H1 (cell line): Measurements from ENCODE around the gene RAP2A. TPM values are rescaled to one million over a fixed set of nuclear protein-coding genes. Genes with fewer than 3 reads are reported as not detected.

Experiments
- CTCF ChIA-PET: fragments of 300-600 bp; sonication (Branson Sonifier 250); formaldehyde crosslinking; loops from one replicate; lab custom pipeline; 2021; ENCODE audit not compliant: partially characterized antibody; lab: Charles Lee
- POLR2A ChIA-PET: fragments of 300-600 bp; sonication (Branson Sonifier 250); formaldehyde crosslinking; loops from one replicate; lab custom pipeline; 2021; ENCODE audit warnings: inconsistent platforms; ENCODE audit not compliant: partially characterized antibody; lab: Charles Lee
- DNase-seq, 2 experiments: peaks; one replicate each; pipeline versions ENCODE4 v3.0.0 to v3.0.0-alpha.2; 2010 to 2022; ENCODE audit warnings: low spot score in 2 of 2, low read depth in 1 of 2, mixed read lengths in 1 of 2
- FAIRE-seq: peaks from 2 replicates; lab custom pipeline; 2011; peaks lifted over from hg19 to GRCh38; lab: Jason Lieb, UNC
- H2AFZ ChIP-seq: 2 replicates; pipeline ENCODE4 v1.8.1; 2012; ENCODE audit warnings: low read length, inconsistent platforms
- H2AK5ac ChIP-seq: 2 replicates; pipeline ENCODE4 v1.6.1; 2013; ENCODE audit warnings: low read depth, low read length
- H2BK120ac ChIP-seq: replicated peaks from 2 replicates; pipeline ENCODE3; 2013; ENCODE audit warnings: low read depth, low read length, inconsistent platforms
- H2BK12ac ChIP-seq: 2 replicates; pipeline ENCODE4 v1.6.1; 2013; ENCODE audit warnings: low read depth, low read length
- H2BK15ac ChIP-seq: 2 replicates; pipeline ENCODE4 v1.6.1; 2013; ENCODE audit warnings: low read length
- H2BK20ac ChIP-seq: 2 replicates; pipeline ENCODE4 v1.6.1; 2013; ENCODE audit warnings: low read length
- H2BK5ac ChIP-seq: 2 replicates; pipeline ENCODE4 v1.6.1; 2013; ENCODE audit warnings: low read depth, low read length
- H3K14ac ChIP-seq: 2 replicates; pipeline ENCODE4 v1.6.1; 2013; ENCODE audit warnings: inconsistent platforms; ENCODE audit not compliant: insufficient read length
- H3K18ac ChIP-seq: 2 replicates; pipeline ENCODE4 v1.6.1; 2013; ENCODE audit warnings: low read length; ENCODE audit errors: extremely low read depth
- H3K23ac ChIP-seq: 2 replicates; pipeline ENCODE4 v1.6.1; 2013; ENCODE audit warnings: inconsistent platforms; ENCODE audit not compliant: insufficient read length
- H3K23me2 ChIP-seq: 2 replicates; pipeline ENCODE4 v1.6.1; 2013; ENCODE audit warnings: low read depth, low read length
- H3K27ac ChIP-seq: 2 replicates; pipeline ENCODE4 v1.6.1; 2011; ENCODE audit warnings: low read depth, low read length, inconsistent platforms
- H3K27me3 ChIP-seq, 4 experiments: replicated peaks in 1 of 4; 1 replicate in 1 of 4; 2 replicates in 3 of 4; pipeline versions ENCODE4 v1.6.1 to v1.8.1; 2011 to 2013; ENCODE audit warnings: low read length in 3 of 4, mild to moderate bottlenecking in 3 of 4, inconsistent platforms in 2 of 4, mixed read lengths in 2 of 4, moderate library complexity in 1 of 4; ENCODE audit not compliant: control insufficient read depth in 3 of 4, insufficient read depth in 3 of 4; ENCODE audit errors: extremely low read depth in 1 of 4
- H3K36me3 ChIP-seq, 4 experiments: 2 replicates each; pipeline versions ENCODE4 v1.6.1 to v1.8.1; 2011 to 2013; ENCODE audit warnings: mild to moderate bottlenecking in 4 of 4, low read length in 3 of 4, moderate library complexity in 2 of 4, control low read depth in 1 of 4, inconsistent platforms in 1 of 4; ENCODE audit not compliant: insufficient read depth in 4 of 4, control insufficient read depth in 2 of 4
- H3K4ac ChIP-seq: replicated peaks from 2 replicates; pipeline ENCODE3; 2013; ENCODE audit warnings: low read length, low read depth, mixed read lengths, inconsistent platforms; ENCODE audit not compliant: insufficient read length
- H3K4me1 ChIP-seq, 4 experiments: replicated peaks in 1 of 4; 1 replicate in 1 of 4; 2 replicates in 3 of 4; pipeline versions ENCODE4 v1.6.1 to v1.8.1; 2011 to 2013; ENCODE audit warnings: low read length in 3 of 4, inconsistent platforms in 2 of 4, mixed read lengths in 1 of 4; ENCODE audit not compliant: insufficient read depth in 4 of 4, control insufficient read depth in 3 of 4
- H3K4me2 ChIP-seq, 2 experiments: 2 replicates each; pipeline versions ENCODE4 v1.6.1 to v1.8.1; 2011 to 2013; ENCODE audit warnings: low read depth in 2 of 2, low read length in 2 of 2, control low read depth in 1 of 2, inconsistent platforms in 1 of 2, mild to moderate bottlenecking in 1 of 2; ENCODE audit not compliant: insufficient read depth in 1 of 2
- H3K4me3 ChIP-seq, 4 experiments: fragments of 200-600, 300-600 bp in 1 of 4; sonication (generic), shearing (Covaris generic), sonication (Bioruptor Twin) in 1 of 4; 2 replicates each; pipeline versions ENCODE4 v1.5.1 to v1.8.1; 2011 to 2016; ENCODE audit warnings: low read length in 4 of 4, low read depth in 3 of 4, control low read depth in 2 of 4, inconsistent platforms in 2 of 4, mild to moderate bottlenecking in 2 of 4, mixed read lengths in 1 of 4, moderate library complexity in 1 of 4; ENCODE audit not compliant: insufficient read depth in 2 of 4; ENCODE audit errors: extremely low read depth in 1 of 4
- H3K56ac ChIP-seq: replicated peaks from 2 replicates; pipeline ENCODE3; 2013; ENCODE audit warnings: low read depth, mild to moderate bottlenecking, mixed read lengths, low read length, inconsistent platforms; ENCODE audit not compliant: insufficient read length
- H3K79me1 ChIP-seq: 2 replicates; pipeline ENCODE4 v1.6.1; 2013; ENCODE audit warnings: low read depth, low read length, control low read depth
- H3K79me2 ChIP-seq, 2 experiments: 2 replicates each; pipeline versions ENCODE4 v1.6.1 to v1.8.1; 2012 to 2013; ENCODE audit warnings: low read length in 2 of 2, mild to moderate bottlenecking in 2 of 2, inconsistent platforms in 1 of 2; ENCODE audit not compliant: insufficient read depth in 2 of 2, control insufficient read depth in 1 of 2
- H3K9ac ChIP-seq, 4 experiments: replicated peaks in 1 of 4; 1 replicate in 1 of 4; 2 replicates in 3 of 4; pipeline versions ENCODE4 v1.6.1 to v1.8.1; 2011 to 2013; ENCODE audit warnings: low read depth in 3 of 4, low read length in 3 of 4, control low read depth in 2 of 4, mild to moderate bottlenecking in 2 of 4, moderate library complexity in 2 of 4, inconsistent platforms in 1 of 4; ENCODE audit errors: extremely low read depth in 1 of 4
- H3K9me3 ChIP-seq, 2 experiments: 2 replicates each; pipeline versions ENCODE4 v1.6.1 to v1.8.1; 2012 to 2013; ENCODE audit warnings: mild to moderate bottlenecking in 2 of 2, moderate library complexity in 2 of 2, control low read depth in 1 of 2, inconsistent platforms in 1 of 2, low read depth in 1 of 2, low read length in 1 of 2, mixed read lengths in 1 of 2; ENCODE audit not compliant: insufficient read depth in 2 of 2
- H4K20me1 ChIP-seq, 2 experiments: replicated peaks in 1 of 2; 2 replicates each; pipeline versions ENCODE3 to v1.8.1; 2011 to 2013; ENCODE audit warnings: inconsistent platforms in 2 of 2, low read length in 2 of 2, mild to moderate bottlenecking in 1 of 2; ENCODE audit not compliant: insufficient read depth in 2 of 2, control insufficient read depth in 1 of 2
- H4K5ac ChIP-seq: 2 replicates; pipeline ENCODE4 v1.6.1; 2013; ENCODE audit warnings: low read length, low read depth, mixed read lengths, inconsistent platforms; ENCODE audit not compliant: insufficient read length
- H4K8ac ChIP-seq: 2 replicates; pipeline ENCODE4 v1.8.0; 2013; ENCODE audit warnings: mild to moderate bottlenecking, moderate library complexity, low read length, inconsistent platforms; ENCODE audit not compliant: insufficient read depth; ENCODE audit errors: extremely low read depth
- H4K91ac ChIP-seq: replicated peaks from 2 replicates; pipeline ENCODE3; 2013; ENCODE audit warnings: low read length, mixed read lengths, inconsistent platforms; ENCODE audit not compliant: insufficient read length
- ATF3 ChIP-seq: IDR thresholded peaks from 2 replicates; pipeline ENCODE4 v1.6.1; 2011; ENCODE audit warnings: low read depth, mild to moderate bottlenecking, low read length; ENCODE audit not compliant: insufficient read depth
- HDAC2 ChIP-seq, 2 experiments: fragments of 300-600 bp in 1 of 2; sonication (generic) in 1 of 2; IDR thresholded peaks; 2 replicates each; pipeline ENCODE4 v1.6.1; 2011 to 2012; ENCODE audit warnings: low read depth in 2 of 2, low read length in 2 of 2, mild to moderate bottlenecking in 2 of 2, moderate library complexity in 2 of 2, borderline replicate concordance in 1 of 2, inconsistent platforms in 1 of 2
- NANOG ChIP-seq: IDR thresholded peaks from 2 replicates; pipeline ENCODE4 v1.6.1; 2011; ENCODE audit warnings: low read length, low read depth, mild to moderate bottlenecking, inconsistent platforms; ENCODE audit not compliant: insufficient read depth, poor library complexity, severe bottlenecking
- NRF1 ChIP-seq: IDR thresholded peaks from 2 replicates; pipeline ENCODE4 v1.6.1; 2011; ENCODE audit warnings: mild to moderate bottlenecking, low read depth, low read length, improper control_type of control experiment
- POLR2AphosphoS5 ChIP-seq: IDR thresholded peaks from 2 replicates; pipeline ENCODE4 v1.6.1; 2011; ENCODE audit warnings: low read depth, low read length
- SAP30 ChIP-seq: fragments of 300-600 bp; sonication (generic); IDR thresholded peaks from 2 replicates; pipeline ENCODE4 v1.7.1; 2012; ENCODE audit warnings: low read length, moderate library complexity, mild to moderate bottlenecking, inconsistent platforms; ENCODE audit not compliant: insufficient read depth, insufficient replicate concordance
- SIN3A ChIP-seq, 2 experiments: IDR thresholded peaks in 1 of 2; conservative IDR thresholded peaks in 1 of 2; 2 replicates each; pipeline ENCODE4 v1.6.1; 2011 to 2012; ENCODE audit warnings: low read length in 2 of 2, improper control_type of control experiment in 1 of 2, low read depth in 1 of 2, mild to moderate bottlenecking in 1 of 2
- SP2 ChIP-seq: IDR thresholded peaks from 2 replicates; pipeline ENCODE4 v1.6.1; 2012; ENCODE audit warnings: mild to moderate bottlenecking, low read length, inconsistent platforms
- SP4 ChIP-seq: IDR thresholded peaks from 2 replicates; pipeline ENCODE4 v1.6.1; 2012; ENCODE audit warnings: low read length, inconsistent platforms
- TAF1 ChIP-seq: IDR thresholded peaks from 2 replicates; pipeline ENCODE4 v1.6.1; 2011; ENCODE audit warnings: mild to moderate bottlenecking, low read depth, low read length
- WGBS, 2 experiments: shearing (Covaris generic) in 1 of 2; methylation state at CpG; one replicate each; pipeline versions ENCODE4 v1.1.6 to v1.1.7; 2013 to 2015; ENCODE audit warnings: low lambda C conversion rate in 2 of 2, mixed read lengths in 2 of 2, inconsistent platforms in 1 of 2, low coverage in 1 of 2, missing lambda C conversion rate in 1 of 2; ENCODE audit not compliant: insufficient replicate concordance in 2 of 2, insufficient coverage in 1 of 2, insufficient read length in 1 of 2; ENCODE audit errors: extremely low coverage in 1 of 2, missing lambda C conversion rate in 1 of 2; 5-methylcytosine and 5-hydroxymethylcytosine counted together
- polyA plus RNA-seq, 7 experiments: library from polyadenylated mRNA; depleted of rRNA in 3 of 7; stranded (reverse) in 5 of 7; unstranded in 2 of 7; fragments of >200 nt in 5 of 7; fragments of 200-250 nt in 2 of 7; gene quantifications; 1 replicate in 5 of 7; 2 replicates in 1 of 7; 4 replicates in 1 of 7; pipeline versions ENCODE4 v1.2.1 to v1.2.3, GENCODE V29; 2011 to 2013; ENCODE audit warnings: missing spikeins in 2 of 7, mixed read lengths in 2 of 7
- total RNA-seq: library from RNA; stranded (reverse); fragmentation: NEBNext Ultra II Directional; extraction: Animal tissue kit (Norgen Biotek cat#: 25700); gene quantifications from 2 replicates; pipeline ENCODE4 v1.2.1, GENCODE V29; 2021
- TF ChIP-seq, protein P1 (sequence below): IDR thresholded peaks from 2 replicates; pipeline ENCODE4 v1.6.1; 2012; ENCODE audit warnings: inconsistent platforms

The RAP2A gene
- total and polyA plus RNA-seq, 2 of the 8 experiments (the other 6 are each of a cell fraction or from before 2014, with no cell fraction given), result 8.4 to 43.4 TPM

- H3K18ac ChIP-seq, result no peak overlapping the region
- H3K27ac ChIP-seq, result no peak overlapping the region
- H3K79me2 ChIP-seq, result no peaks in the 10 kb centered on the region
- H2AK5ac ChIP-seq, result no peak overlapping the region
- H4K5ac ChIP-seq, result no peak overlapping the region
- H3K36me3 ChIP-seq, result no peaks in the 10 kb centered on the region
- no peaks in the 10 kb centered on the region; a peak in 1 of 4 replicates for H3K9me3 ChIP-seq
- H3K23ac ChIP-seq, result no peak overlapping the region
- no peaks in the 10 kb centered on the region; a peak in 1 of 7 replicates for H3K4me1 ChIP-seq
- H3K56ac ChIP-seq, result no peak overlapping the region
- 92% methylated on average over 8 of the region's 8 CpGs; no CpG with 5 or more reads in 1 of the 2 experiments for WGBS, 2 experiments
- no peak overlapping the region for H2BK120ac ChIP-seq
- no peak overlapping the region for H3K4me2 ChIP-seq
- H3K9ac ChIP-seq, result no peak overlapping the region
- H2BK20ac ChIP-seq, result no peak overlapping the region
- H4K8ac ChIP-seq, result no peak overlapping the region
- H3K79me1 ChIP-seq, result no peaks in the 10 kb centered on the region
- FAIRE-seq, result no peak
- H2BK12ac ChIP-seq, result no peak overlapping the region
- H3K4me3 ChIP-seq, result no peak overlapping the region
- no peak overlapping the region for H3K14ac ChIP-seq
- ChIA-PET POLR2A (no interaction called here), CTCF (interaction anchor here (0.6 kb wide), 1 partner anchor 72 kb away, joined by 3 read pairs; no protein-coding TSS in a partner anchor)
- H2BK15ac ChIP-seq, result no peak overlapping the region
- no peaks in the 10 kb centered on the region for H3K23me2 ChIP-seq
- H4K91ac ChIP-seq, result no peak overlapping the region
- H3K27me3 ChIP-seq, result peaks cover 0 to 1% (median 0%) of the 10 kb centered on the region in 4 experiments; a peak in 1 of 7 replicates
- H2AFZ ChIP-seq, result no peak overlapping the region
- H3K4ac ChIP-seq, result no peak overlapping the region
- no peak for DNase-seq
- no peaks in the 10 kb centered on the region for H4K20me1 ChIP-seq
- H2BK5ac ChIP-seq, result no peak overlapping the region
- TF ChIP-seq SP2 (no peak), SP4 (no peak), NANOG (no peak), SIN3A (conservative IDR thresholded peaks at IDR 0.05 in 1 of 2, IDR thresholded peaks at IDR 0.05 in 1 of 2; ENCODE audit: low read depth in 1 of 2, low read length in 2 of 2) (no peak), HDAC2 (IDR thresholded peaks at IDR 0.05; ENCODE audit: borderline replicate concordance in 1 of 2, low read depth in 2 of 2, low read length in 2 of 2) (no peak), POLR2AphosphoS5 (no peak), ATF3 (no peak), SAP30 (no peak), TAF1 (no peak), NRF1 (no peak)
- TF ChIP-seq, protein P1, sequence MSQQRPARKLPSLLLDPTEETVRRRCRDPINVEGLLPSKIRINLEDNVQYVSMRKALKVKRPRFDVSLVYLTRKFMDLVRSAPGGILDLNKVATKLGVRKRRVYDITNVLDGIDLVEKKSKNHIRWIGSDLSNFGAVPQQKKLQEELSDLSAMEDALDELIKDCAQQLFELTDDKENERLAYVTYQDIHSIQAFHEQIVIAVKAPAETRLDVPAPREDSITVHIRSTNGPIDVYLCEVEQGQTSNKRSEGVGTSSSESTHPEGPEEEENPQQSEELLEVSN, result no peak
Measured at GRCh38 chr13:97423300-97424045, 10.5 kb upstream of the RAP2A start.
